Heart left ventricle (tissue), 16 donors: ENCODE results near the gene ARHGEF7. TPM values are rescaled to one million over a fixed set of nuclear protein-coding genes. Genes with fewer than 3 reads are reported as not detected.

Source experiments
- ATAC-seq, 4 donors: fragments of 200-7000 bp; cut with Tn5 transposase; one replicate each; pipeline ENCODE4 v1.9.1; 2020 to 2022; ENCODE audit warnings: moderate library complexity in 4 of 4, mild to moderate bottlenecking in 3 of 4, moderate number of reproducible peaks in 1 of 4
- DNase-seq, 5 donors: peaks; one replicate each; pipeline ENCODE4 v3.0.0-alpha.2; 2020
- H3K27ac ChIP-seq, 12 donors: fragments of 200-600 bp; sonication (generic) in 4 of 12; one replicate each; pipeline versions ENCODE4 v1.5.0 to v1.8.0; 2016 to 2022; ENCODE audit warnings: mild to moderate bottlenecking in 2 of 12
- H3K27me3 ChIP-seq, 9 donors: fragments of 200-600 bp; sonication (generic) in 2 of 9; one replicate each; pipeline versions ENCODE4 v1.5.1 to v1.8.0; 2016 to 2022; ENCODE audit warnings: mild to moderate bottlenecking in 3 of 9
- H3K36me3 ChIP-seq, 9 donors: fragments of 200-600 bp; sonication (generic) in 2 of 9; one replicate each; pipeline versions ENCODE4 v1.5.0 to v1.8.0; 2018 to 2022; ENCODE audit warnings: mild to moderate bottlenecking in 2 of 9
- H3K4me1 ChIP-seq, 12 donors: fragments of 200-600 bp; sonication (generic) in 4 of 12; one replicate each; pipeline versions ENCODE4 v1.5.0 to v1.8.0; 2016 to 2022; ENCODE audit warnings: mild to moderate bottlenecking in 3 of 12
- H3K4me3 ChIP-seq, 12 donors: fragments of 200-600 bp; sonication (generic) in 4 of 12; one replicate each; pipeline versions ENCODE4 v1.5.0 to v1.8.0; 2017 to 2022; ENCODE audit warnings: mild to moderate bottlenecking in 9 of 12, moderate library complexity in 4 of 12
- H3K9me3 ChIP-seq, 12 donors: fragments of 200-600 bp; sonication (generic) in 4 of 12; one replicate each; pipeline versions ENCODE4 v1.5.0 to v1.8.0; 2016 to 2022; ENCODE audit warnings: mild to moderate bottlenecking in 1 of 12
- CTCF ChIP-seq, 12 donors: fragments of 200-600 bp; sonication (generic) in 4 of 12; IDR thresholded peaks; one replicate each; pipeline versions ENCODE4 v1.5.0 to v1.8.0; 2018 to 2022; ENCODE audit warnings: antibody characterized with exemption in 12 of 12, mild to moderate bottlenecking in 5 of 12
- POLR2A ChIP-seq, 2 donors: fragments of 450-650 bp; IDR thresholded peaks; one replicate each; pipeline ENCODE4 v1.6.1; 2017; ENCODE audit warnings: antibody characterized with exemption in 2 of 2, mild to moderate bottlenecking in 2 of 2, moderate library complexity in 2 of 2
- WGBS, 4 donors: extraction: QIAGEN DNeasy Blood & Tissue Kit in 2 of 4; methylation state at CpG; one replicate each; pipeline versions ENCODE4 v1.1.5 to v1.1.7; 2013 to 2018; 5-methylcytosine and 5-hydroxymethylcytosine counted together
- intact Hi-C, 10 donors: fragments of 100-400 bp; cut with DNase I; formaldehyde crosslinking; loops; one replicate each; pipeline versions ENCODE4 v1.11.1 to v1.14.2; 2022
- polyA plus RNA-seq, 2 donors: library from polyadenylated mRNA; stranded (reverse); fragments of 200-250 nt; gene quantifications; one replicate each; pipeline ENCODE4 v1.2.3, GENCODE V29; 2013
- total RNA-seq, 9 donors: library from RNA; depleted of rRNA in 2 of 9; stranded (reverse); fragments of >200 nt in 2 of 9; fragmentation: NEBNext Ultra II Directional in 3 of 9; extraction: Animal tissue kit (Norgen Biotek cat#: 25700) in 3 of 9; gene quantifications; one replicate each; pipeline versions ENCODE4 v1.1.0 to v1.2.4, GENCODE V29; 2016 to 2023
- donor health status: ischemic (EF 13 %, LVEDD 7.1; RV severe dilation, severe dysfunction).
- donor health status: healthy with polysubstance abuse.
- donor health status: DM: no; HTN: yes; CAD: no.
- donor health status: DM: no; HTN: no; CAD: no.
- donor health status: ischemic (EF 25% LVEDD 6.9; RV normal size, moderate dysfunction).
- donor health status: ischemic (EF 25% LVEDD 5.7; RV mildly dilated, moderate dysfunction).
- donor health status: healthy.
- donor health status: DM: yes; HTN: yes; CAD: no.
- donor health status: ischemic (EF 35%, LVEDD 5.7; RV mildly dilated, moderate dysfunction).
- donor health status: nonischemic (EF 11% LVEDD 7.7; RV severe dilation, severe dysfunction).
- donor health status: DM: yes; HTN: yes; CAD: no.
- donor health status: PGD.
- donor health status: ischemic (EF 29% LVEDD 5.4; RV normal size, mild dysfunction).
- donor health status: nonischemic (EF 23%, LVEDD 6.1; RV moderate dilation, normal function).

Gene ARHGEF7
- total and polyA plus RNA-seq, 11 donors: 16.6 to 60.9 (median 37.5) TPM

GRCh38 chr13:111126509-111126908 is 11.4 kb downstream of the ARHGEF7 start:
- Histone ChIP-seq H3K4me1 (peaks cover 0 to 3% (median 0%) of the 10 kb centered on the region in 12 donors), H3K9me3 (no peaks in the 10 kb centered on the region), H3K36me3 (no peaks in the 10 kb centered on the region), H3K4me3 (no peak overlapping the region), H3K27ac (no peak overlapping the region), H3K27me3 (no peaks in the 10 kb centered on the region)
- DNase-seq: no peak
- ATAC-seq: no peak
- intact Hi-C loops: no loop called here
- no peak for TF ChIP-seq POLR2A (IDR thresholded peaks at IDR 0.05)
- no peak for TF ChIP-seq CTCF (IDR thresholded peaks at IDR 0.05)

- H3K27ac ChIP-seq: no peak overlapping the region
- no peaks in the 10 kb centered on the region for H3K9me3 ChIP-seq
- H3K4me3 ChIP-seq: no peak overlapping the region
- no peaks in the 10 kb centered on the region for H3K4me1 ChIP-seq
- TF ChIP-seq POLR2A (IDR thresholded peaks at IDR 0.05) (no peak), CTCF (IDR thresholded peaks at IDR 0.05) (no peak)
- no peaks in the 10 kb centered on the region for H3K27me3 ChIP-seq
- no peaks in the 10 kb centered on the region for H3K36me3 ChIP-seq
- ATAC-seq (no peak), DNase-seq (no peak)
- 82 to 87% (median 84%) methylated on average over 9 of the region's 9 CpGs for WGBS, 4 donors
- intact Hi-C loops: no loop called here
Measured at GRCh38 chr13:111129465-111130115, 14.5 kb downstream of the ARHGEF7 start.

GRCh38 chr13:111130116-111130508 is 15.0 kb downstream of the ARHGEF7 start:
- no peak for DNase-seq
- Histone ChIP-seq H3K9me3 (no peaks in the 10 kb centered on the region), H3K36me3 (no peaks in the 10 kb centered on the region), H3K4me1 (no peaks in the 10 kb centered on the region), H3K27ac (no peak overlapping the region), H3K27me3 (no peaks in the 10 kb centered on the region), H3K4me3 (no peak overlapping the region)
- TF ChIP-seq POLR2A (IDR thresholded peaks at IDR 0.05) (no peak), CTCF (IDR thresholded peaks at IDR 0.05) (no peak)
- 78 to 90% (median 89%) methylated on average over 5 of the region's 5 CpGs for WGBS, 4 donors
- intact Hi-C loops: no loop called here
- ATAC-seq: no peak

- TF ChIP-seq POLR2A (IDR thresholded peaks at IDR 0.05): no peak
- no peak for TF ChIP-seq CTCF (IDR thresholded peaks at IDR 0.05)
- intact Hi-C loops: no loop called here
- Histone ChIP-seq H3K27ac (no peak overlapping the region), H3K4me1 (no peaks in the 10 kb centered on the region), H3K9me3 (no peaks in the 10 kb centered on the region), H3K4me3 (no peak overlapping the region), H3K36me3 (no peaks in the 10 kb centered on the region), H3K27me3 (no peaks in the 10 kb centered on the region)
- WGBS, 4 donors: 83 to 90% (median 88%) methylated on average over 8 to 10 of the region's 10 CpGs
- DNase-seq (no peak), ATAC-seq (no peak)
Measured at GRCh38 chr13:111131048-111131447, 15.9 kb downstream of the ARHGEF7 start.
